GM15510 (cell line): ENCODE data around the gene CCDC27.

Experiments used
- POLR2A ChIP-seq: IDR thresholded peaks from 3 replicates; pipeline ENCODE4 v1.6.1; 2011; ENCODE audit warnings: borderline replicate concordance; ENCODE audit not compliant: insufficient read length; ENCODE audit errors: extremely low read depth

CCDC27 gene

DNA sequence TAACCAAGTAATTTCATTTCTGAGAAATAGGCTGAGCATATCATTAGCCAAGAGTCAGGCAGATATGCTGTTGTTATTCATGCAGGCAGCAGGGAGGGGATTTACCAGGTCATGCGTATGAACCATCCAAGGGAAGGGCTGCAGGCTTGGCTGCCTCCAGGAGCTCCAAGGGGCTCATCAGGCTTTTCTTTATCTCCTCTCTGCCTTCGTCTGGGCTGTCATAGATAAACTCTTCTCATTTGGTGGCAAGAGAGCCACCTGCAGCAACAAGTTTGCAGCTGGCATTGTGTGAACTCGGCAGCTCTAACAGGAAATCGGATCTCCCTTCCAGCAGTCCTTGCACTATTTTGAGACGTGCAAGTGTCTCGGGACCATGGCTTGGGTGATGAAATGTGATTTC is 7.5 kb downstream of the CCDC27 start:
- TF ChIP-seq POLR2A: no peak

DNA sequence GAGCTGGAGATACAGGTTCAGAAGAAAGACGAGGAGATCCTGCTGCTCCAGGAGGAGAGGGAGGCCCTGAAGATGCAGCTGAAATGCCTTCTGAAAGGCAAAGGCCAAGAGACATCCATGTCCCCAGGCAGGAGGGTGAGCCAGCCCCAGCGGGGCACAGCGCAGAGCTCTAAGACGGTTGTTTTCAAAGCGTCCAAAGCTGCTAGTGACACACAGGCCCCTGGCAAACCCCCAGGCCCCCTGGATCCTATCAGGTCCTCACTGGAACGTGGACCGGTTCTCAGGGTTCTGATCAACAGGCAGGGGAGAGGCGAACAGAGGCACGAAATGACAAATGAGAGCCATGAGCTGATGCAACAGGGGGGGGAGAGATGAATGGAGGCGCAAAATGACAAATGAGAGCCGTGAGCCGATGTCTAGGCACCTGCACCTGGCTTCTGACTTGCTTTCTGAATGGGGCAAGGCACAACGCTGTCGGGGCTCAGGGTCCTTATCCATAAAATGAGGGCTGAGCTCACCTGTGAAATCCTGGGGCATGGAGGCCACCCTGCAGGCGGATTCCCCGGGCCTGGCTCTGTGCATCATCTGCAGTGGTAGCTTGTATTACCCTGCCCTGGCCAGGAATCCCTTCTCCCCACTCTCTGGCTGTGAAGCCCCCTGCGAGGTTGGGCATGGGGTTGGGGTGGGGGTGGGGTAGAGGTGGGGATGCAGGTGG is 9.2 kb downstream of the CCDC27 start:
- no peak for TF ChIP-seq POLR2A

DNA sequence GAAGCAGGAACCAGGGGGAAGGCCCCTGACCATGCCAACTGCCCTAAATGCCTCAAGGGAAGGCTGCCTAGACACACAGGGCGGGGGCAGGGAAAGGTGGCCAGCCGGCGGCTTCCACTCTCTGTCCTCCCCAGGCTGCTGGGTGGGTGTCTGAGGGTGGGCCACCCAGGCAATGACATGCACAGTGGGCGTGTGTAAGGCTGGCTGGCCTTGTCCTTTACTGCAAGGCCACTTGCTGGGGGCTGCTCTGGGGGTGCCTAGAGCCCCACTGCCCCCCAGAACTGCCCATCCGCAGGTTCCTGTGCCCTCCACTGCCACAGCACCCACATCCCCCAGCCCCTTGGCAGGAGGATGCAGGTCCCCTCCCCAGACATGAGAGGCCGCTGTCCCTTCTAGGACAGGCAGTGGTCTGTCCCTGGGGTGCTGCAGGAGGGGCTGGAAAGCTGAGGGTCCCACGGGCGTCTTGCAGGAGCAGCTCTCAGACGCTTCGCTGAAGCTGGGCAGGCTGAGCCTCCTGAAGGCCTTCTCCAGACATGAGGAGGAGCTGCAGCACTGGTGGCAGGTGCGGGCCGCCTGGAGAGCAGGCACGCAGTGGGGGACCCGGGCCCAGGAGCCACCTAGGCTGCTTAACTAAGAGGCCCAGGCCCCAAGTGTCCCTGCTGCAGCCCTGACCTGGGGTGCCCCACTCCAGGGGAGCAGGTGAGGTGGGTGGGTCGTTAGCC is 10.1 kb downstream of the CCDC27 start:
- no peak for TF ChIP-seq POLR2A

DNA sequence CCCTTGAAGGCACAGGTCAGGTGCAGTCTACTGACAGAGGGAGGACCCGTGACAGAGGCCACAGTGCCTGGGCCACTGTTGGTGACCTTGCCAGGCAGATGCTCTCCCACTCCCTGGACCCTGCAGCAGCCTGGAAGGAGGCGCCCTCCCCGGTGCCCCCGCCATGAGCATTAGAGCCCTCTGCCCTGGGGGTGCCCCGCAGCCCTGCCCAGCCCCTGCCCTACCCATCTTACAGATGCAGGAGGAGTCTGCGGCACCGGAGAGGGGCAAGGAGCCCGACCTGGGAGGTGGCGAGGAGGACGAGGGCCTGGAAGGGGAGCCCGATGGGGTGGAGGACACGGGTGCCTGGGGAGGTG is 10.6 kb downstream of the CCDC27 start:
- no peak for TF ChIP-seq POLR2A

DNA sequence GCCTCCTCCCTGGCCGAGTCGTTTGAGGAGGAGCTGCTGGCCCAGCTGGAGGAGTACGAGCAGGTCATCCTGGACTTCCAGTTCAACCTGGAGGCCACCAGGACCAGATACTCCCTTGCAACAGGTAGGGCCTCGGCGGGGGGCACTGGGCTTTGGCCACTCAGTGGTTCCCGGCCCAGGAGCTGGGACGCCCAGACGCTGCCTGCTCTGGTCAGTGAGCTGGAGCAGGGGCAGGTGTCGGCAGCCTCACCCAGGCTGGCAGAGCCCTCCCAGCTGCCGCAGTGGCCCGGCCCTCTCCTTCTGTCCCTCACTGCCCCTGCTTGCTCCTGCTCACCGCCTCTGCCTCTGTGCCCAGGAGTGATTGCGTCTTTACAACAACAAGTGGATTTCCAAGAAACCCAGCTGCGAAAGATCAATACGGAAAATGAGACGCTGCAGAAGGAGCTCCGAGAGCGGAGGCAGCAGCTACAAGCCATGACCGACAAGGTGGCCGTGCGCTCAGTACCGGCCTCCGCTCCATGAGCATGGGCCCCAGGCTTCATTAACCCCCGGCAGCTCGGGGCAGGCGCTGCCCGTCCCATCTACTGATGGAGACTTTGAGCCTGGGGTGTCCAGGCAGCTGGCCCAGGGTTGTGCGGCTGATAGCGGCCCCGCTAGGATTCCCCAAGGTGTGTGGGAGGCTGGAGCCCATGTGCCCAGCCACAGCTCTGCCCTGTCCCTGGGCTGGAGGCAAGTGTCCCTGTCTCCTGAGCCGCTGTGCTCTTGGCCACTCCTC is 11.3 kb downstream of the CCDC27 start:
- no peak for TF ChIP-seq POLR2A

DNA sequence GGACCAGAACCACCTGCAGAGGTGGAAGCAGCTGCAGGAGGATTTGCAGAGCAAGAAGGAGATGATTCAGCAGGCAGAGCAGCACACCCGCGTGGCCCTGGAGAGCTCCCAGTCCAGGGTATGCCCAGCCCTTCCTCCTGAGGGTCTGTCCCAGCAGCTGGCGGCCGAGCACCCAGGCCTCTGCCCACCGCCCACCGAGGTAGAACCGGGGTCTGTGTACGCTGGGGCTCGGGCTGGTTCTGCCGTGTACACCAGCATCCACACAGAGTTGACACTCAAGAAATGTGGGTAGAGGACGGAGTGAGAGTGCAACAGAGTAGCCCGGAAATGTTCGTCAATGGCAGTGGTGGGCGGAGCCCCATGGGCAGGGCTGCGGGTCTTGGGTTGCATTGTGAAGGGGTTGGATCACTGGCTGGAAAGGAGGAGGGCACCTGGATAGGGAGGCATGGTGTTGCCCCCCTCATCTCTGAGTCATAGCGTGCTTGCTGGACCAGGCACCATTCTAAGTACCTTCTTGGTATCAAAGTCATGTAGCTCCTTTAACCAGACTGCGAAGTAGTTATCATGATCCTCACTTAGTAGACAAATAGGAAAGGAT is 15.2 kb downstream of the CCDC27 start:
- no peak for TF ChIP-seq POLR2A

DNA sequence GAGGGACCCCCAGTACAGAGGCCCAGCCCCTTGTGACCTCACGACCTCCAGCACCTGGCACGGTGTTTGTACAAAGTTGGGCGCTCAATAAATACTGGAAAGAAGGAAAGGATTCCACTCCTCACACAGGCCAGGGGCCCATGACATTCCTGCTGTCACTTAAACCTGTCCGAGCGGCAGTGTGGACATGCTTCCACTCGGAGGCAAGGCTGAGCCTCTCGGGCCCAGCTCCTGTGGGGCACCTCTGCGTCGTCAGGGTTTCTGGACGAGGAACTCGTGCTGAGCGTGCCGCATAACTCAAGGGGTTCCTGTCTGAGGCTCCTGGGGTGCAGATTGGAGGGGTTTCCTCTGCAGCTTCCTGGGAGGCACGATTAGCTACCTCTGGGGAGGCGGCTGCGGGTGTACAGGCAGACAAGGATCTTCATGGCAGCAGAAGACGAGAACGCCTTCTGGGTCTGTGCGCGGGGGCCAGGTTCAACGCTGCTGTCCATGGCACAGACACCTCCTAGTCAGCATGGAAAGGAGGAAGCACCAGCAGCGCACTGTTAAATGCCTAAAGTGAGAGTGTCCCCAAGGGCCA is 16.7 kb downstream of the CCDC27 start:
- no peak for TF ChIP-seq POLR2A

DNA sequence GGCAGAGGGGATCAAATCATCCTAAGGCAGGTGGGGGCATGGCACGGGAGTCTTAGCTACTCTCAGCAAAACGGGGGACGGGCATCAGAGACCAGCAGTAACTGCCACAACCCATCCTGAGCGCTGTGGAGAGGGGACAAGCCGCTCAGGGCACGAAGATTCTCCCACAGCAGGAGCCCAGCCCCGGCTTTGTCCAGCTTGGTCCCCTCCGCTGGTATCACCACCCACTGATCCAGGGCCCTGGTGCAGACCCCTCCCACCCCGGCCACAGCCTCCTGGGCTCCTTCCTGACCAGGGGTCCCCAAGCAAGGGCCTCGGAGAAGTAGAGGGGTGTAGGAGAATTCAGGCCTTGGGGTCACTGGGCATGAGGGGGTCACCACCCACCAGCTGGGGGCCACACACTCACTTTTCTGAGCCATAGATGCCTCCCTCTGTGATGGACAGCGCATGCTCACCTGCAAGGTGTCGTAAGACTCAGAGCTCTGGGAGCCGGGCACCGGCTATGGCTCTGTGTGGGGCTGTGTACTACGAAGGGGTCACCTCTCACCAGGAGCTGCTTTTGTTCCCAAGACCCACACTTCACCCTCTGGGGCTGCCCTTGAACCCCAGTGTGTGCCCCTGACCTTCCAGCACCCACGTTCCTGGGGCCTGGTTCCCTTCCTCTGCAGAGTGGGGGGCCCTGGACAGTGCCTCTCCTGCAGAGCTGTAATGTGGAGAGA is 18.0 kb downstream of the CCDC27 start:
- no peak for TF ChIP-seq POLR2A

DNA sequence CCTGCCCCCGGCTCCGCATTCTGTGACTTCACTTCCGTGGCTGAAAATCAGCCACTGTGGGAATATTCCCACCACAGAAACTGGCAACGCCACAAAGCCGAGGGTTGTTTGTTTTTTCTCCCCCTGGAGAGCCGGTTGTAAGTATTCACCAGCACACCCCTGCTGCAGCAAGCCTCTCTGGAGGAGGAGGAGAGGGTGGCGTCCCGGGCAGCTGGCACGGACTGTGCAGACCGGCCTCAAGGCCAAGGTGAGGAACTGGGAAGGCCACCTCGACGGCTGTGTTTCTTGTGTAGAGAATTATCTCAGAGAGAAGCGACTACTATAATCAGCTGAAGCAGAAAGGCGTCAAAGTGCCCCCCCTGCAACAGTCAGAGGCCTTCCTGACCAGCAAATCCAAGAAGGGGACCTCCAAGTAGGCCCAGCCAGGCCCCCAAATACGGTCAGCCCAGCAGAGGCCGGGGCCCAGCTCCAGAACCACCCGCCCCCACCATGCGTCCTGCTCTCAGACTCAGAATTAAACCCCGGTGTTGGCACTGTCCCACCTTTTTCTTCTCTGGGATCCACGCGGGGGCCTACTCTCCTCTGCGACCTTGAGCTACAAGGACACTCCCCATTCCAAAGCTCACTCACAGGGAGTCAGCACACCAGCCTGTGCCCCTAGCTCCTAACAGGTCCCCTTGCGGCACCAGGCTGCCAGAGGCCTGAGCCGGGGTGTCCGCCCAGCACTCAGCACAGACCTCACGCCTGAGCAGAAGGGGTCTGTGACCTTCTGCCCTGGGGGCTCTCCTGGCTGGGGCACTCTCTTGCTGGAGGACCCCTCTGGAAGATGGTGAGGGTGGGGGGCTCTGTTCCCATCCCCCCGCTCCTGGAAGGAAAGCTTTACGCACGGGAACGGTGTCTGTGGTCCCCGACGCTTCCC is 19.1 kb downstream of the CCDC27 start:
- TF ChIP-seq POLR2A: no peak

DNA sequence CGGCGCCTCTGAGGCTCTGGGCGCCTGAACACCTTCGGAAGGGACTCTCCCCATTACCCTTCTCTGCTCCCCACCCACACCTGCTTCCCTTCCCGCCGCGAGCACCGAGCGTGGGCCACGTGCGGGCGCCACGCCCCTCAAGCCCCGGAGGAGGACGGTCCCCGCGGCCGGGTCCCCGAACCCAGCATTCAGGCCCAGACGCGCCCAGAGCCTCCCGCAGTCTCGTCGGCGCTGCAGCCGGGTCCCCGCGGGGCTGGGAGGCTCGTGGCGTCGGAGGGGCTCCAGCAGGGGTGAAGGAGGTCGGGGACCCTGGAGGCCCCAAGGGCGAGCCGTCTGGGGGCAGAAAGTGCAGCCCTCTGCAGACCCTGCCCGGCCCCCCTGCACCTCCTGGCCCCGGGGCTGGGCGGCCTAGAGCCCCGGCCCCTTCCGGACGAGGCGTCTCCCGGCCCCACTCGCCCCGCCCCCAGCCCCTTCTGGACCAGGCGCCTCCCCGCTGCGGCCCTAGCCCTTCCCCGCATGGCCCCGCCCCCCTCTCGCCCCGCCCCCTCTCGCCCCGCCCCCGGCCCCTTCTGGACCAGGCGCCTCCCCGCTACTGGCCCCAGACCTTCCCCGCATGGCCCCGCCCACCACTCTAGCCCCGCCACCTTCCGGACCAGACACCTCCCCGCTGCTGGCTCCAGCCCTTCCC is 19.9 kb downstream of the CCDC27 start:
- TF ChIP-seq POLR2A: peak; percentile 58

DNA sequence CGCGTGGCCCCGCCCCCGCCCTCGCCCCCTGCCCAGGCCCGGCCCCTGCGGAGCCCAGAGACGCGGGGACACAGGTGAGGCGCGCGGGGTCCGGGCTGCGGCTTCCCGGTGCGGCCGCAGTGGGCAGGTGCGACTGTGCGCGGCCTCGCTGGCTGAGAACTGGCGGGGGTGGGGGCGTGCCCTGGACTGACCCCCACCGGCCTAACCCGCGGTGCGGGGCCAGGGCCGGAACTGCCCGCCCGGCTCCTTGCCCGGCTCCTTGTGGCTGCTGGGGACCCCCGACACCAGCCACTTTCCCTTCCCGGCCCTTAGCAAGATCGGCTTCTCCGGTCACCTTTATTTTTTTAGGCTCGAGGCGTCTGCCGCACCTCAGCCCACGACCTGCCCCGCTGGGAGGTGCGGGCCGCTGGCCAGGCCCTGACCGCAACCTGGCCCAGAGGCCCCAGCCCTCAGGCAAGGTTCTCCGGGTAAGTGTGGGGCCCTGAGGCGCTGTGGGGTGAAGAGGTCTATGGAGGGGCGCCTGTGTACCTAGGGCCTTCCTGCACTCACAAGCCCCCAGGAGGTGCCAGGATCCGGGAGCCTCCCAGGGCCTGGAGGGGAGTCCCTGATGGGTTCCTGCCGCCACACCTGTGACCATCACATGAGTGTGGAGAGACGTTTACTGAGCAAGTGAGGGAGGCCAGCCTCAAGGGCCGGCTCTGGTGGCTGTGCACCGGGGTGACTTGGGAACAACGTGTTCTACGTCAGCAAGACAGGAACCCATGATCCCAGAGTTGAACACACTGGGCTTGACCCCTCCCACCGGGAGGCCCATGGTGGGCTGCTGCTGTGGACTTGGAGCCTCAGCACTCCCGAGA is 20.7 kb downstream of the CCDC27 start, which contains the start of gene SMIM1:
Gene SMIM1 (plus strand): TSS at position 35 of the 857 bp plus-strand sequence. CDS start 2,625 bp downstream, outside the sequence.
- no peak for TF ChIP-seq POLR2A
